ENCODE data around the gene ENOX1.

The ENOX1 gene

DNA sequence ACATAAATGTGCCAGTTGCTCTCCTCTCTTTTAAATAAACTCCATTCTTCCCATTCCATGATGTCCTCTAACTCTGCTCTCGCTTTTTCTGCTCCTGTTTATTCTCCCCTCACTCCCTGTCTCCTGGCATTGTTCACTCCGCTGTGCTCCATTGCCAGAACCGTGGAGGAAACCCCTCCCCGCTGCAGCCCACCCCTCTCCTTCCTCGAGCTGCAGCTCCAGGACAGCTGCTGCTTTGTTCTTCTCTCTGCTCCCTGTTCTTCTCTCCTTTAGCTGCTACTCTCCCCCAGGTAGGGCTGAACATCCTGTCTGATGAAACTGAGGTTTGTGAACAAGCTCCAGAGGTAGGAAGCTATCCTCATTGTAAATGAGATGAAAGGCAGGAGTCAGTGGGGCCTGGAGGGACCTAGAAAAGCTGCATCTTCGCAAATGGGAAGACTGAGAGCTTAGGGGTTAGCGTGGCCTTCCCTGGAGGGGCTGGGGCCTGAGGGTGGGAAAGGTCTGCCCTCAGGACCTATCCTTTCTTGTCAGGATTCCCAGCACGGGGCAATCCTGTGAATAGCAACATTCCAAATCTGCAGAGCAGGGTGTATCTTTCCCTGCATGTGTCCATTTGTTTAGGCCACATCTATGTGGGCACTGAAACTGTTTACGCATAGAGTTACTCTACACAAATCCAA, 519.7 kb downstream of the ENOX1 start:
- Histone ChIP-seq H3K79me2 (ENCODE audit: low read length) (no peaks in the 10 kb centered on the region), H3K9me3 (ENCODE audit: insufficient read depth, low read length) (no peaks in the 10 kb centered on the region), H3K4me2 (ENCODE audit: low read length) (no peak overlapping the region), H3K27ac (ENCODE audit: low read length) (no peak overlapping the region), H2AFZ (ENCODE audit: low read depth, low read length) (no peak overlapping the region), H4K20me1 (ENCODE audit: insufficient read depth, low read length) (no peaks in the 10 kb centered on the region), H3K4me3 (ENCODE audit: low read length) (no peak overlapping the region), H3K27me3 (ENCODE audit: low read depth, low read length) (no peaks in the 10 kb centered on the region), H3K4me1 (ENCODE audit: low read length) (peaks cover 13% of the 10 kb centered on the region), H3K36me3 (replicated peaks; ENCODE audit: low read depth, low read length) (no peaks in the 10 kb centered on the region), H3K9ac (ENCODE audit: low read length) (no peak overlapping the region)
- TF ChIP-seq EZH2phosphoT487 (IDR thresholded peaks at IDR 0.05; ENCODE audit: low read depth) (no peak), CTCF (IDR thresholded peaks at IDR 0.05; ENCODE audit: low read depth, low read length) (no peak)

DNA sequence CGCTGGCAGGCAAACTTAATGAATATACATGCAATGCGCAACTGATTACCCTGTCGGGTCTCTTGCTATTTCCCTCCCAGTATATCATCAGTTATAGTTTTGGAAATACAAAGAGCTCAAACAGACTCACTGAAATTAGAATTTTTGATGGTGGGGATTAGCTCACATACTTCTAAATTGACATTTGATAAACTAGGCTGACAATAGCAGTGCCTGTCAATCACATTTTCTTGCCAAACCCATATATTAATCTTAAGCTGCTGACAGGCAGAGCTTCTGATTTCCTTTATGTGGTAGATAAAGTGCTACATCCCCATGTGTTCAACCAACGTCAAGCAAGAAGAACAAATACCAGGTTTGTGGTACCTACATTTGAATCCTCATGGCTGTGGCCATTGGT, 521.7 kb downstream of the ENOX1 start:
- H3K4me1 ChIP-seq (ENCODE audit: low read length): peaks cover 13% of the 10 kb centered on the region
- TF ChIP-seq EZH2phosphoT487 (IDR thresholded peaks at IDR 0.05; ENCODE audit: low read depth) (no peak), CTCF (IDR thresholded peaks at IDR 0.05; ENCODE audit: low read depth, low read length) (no peak)
- H3K4me3 ChIP-seq (ENCODE audit: low read length): no peak overlapping the region
- no peak overlapping the region for H3K27ac ChIP-seq (ENCODE audit: low read length)
- H3K36me3 ChIP-seq (replicated peaks; ENCODE audit: low read depth, low read length): no peaks in the 10 kb centered on the region
- H3K27me3 ChIP-seq (ENCODE audit: low read depth, low read length): no peaks in the 10 kb centered on the region
- H3K79me2 ChIP-seq (ENCODE audit: low read length): no peaks in the 10 kb centered on the region
- no peaks in the 10 kb centered on the region for H4K20me1 ChIP-seq (ENCODE audit: insufficient read depth, low read length)
- no peak overlapping the region for H3K4me2 ChIP-seq (ENCODE audit: low read length)
- no peak overlapping the region for H2AFZ ChIP-seq (ENCODE audit: low read depth, low read length)
- H3K9me3 ChIP-seq (ENCODE audit: insufficient read depth, low read length): no peaks in the 10 kb centered on the region
- H3K9ac ChIP-seq (ENCODE audit: low read length): no peak overlapping the region

- no peak overlapping the region for H2AFZ ChIP-seq (ENCODE audit: low read depth, low read length)
- H3K27ac ChIP-seq (ENCODE audit: low read length): no peak overlapping the region
- no peaks in the 10 kb centered on the region for H4K20me1 ChIP-seq (ENCODE audit: insufficient read depth, low read length)
- peaks cover 13% of the 10 kb centered on the region for H3K4me1 ChIP-seq (ENCODE audit: low read length)
- no peaks in the 10 kb centered on the region for H3K27me3 ChIP-seq (ENCODE audit: low read depth, low read length)
- H3K4me3 ChIP-seq (ENCODE audit: low read length): no peak overlapping the region
- no peaks in the 10 kb centered on the region for H3K9me3 ChIP-seq (ENCODE audit: insufficient read depth, low read length)
- H3K36me3 ChIP-seq (replicated peaks; ENCODE audit: low read depth, low read length): no peaks in the 10 kb centered on the region
- TF ChIP-seq CTCF (IDR thresholded peaks at IDR 0.05; ENCODE audit: low read depth, low read length) (no peak), EZH2phosphoT487 (IDR thresholded peaks at IDR 0.05; ENCODE audit: low read depth) (no peak)
- H3K4me2 ChIP-seq (ENCODE audit: low read length): no peak overlapping the region
- no peaks in the 10 kb centered on the region for H3K79me2 ChIP-seq (ENCODE audit: low read length)
- no peak overlapping the region for H3K9ac ChIP-seq (ENCODE audit: low read length)
These were observed 522.3 kb downstream of the ENOX1 start for GRCh38 chr13:43264458-43264857.

GRCh38 chr13:43263047-43263446, 523.7 kb downstream of the ENOX1 start:
- Histone ChIP-seq H3K4me3 (ENCODE audit: low read length) (no peak overlapping the region), H3K27me3 (ENCODE audit: low read depth, low read length) (no peaks in the 10 kb centered on the region), H2AFZ (ENCODE audit: low read depth, low read length) (no peak overlapping the region), H3K4me2 (ENCODE audit: low read length) (no peak overlapping the region), H4K20me1 (ENCODE audit: insufficient read depth, low read length) (no peaks in the 10 kb centered on the region), H3K36me3 (replicated peaks; ENCODE audit: low read depth, low read length) (no peaks in the 10 kb centered on the region), H3K79me2 (ENCODE audit: low read length) (no peaks in the 10 kb centered on the region), H3K9me3 (ENCODE audit: insufficient read depth, low read length) (no peaks in the 10 kb centered on the region), H3K9ac (ENCODE audit: low read length) (no peak overlapping the region), H3K27ac (ENCODE audit: low read length) (no peak overlapping the region), H3K4me1 (ENCODE audit: low read length) (peaks cover 12% of the 10 kb centered on the region)
- TF ChIP-seq CTCF (IDR thresholded peaks at IDR 0.05; ENCODE audit: low read depth, low read length): no peak
- TF ChIP-seq EZH2phosphoT487 (IDR thresholded peaks at IDR 0.05; ENCODE audit: low read depth): no peak
